Naive B cell (primary cell): ENCODE measurements around the gene POM121L12. TPM values are rescaled to one million over a fixed set of nuclear protein-coding genes. Genes with fewer than 3 reads are reported as not detected.

ENCODE experiments used
- ATAC-seq, 2 donors: fragments of 150-1000 bp; cut with Tn5 transposase; 2 replicates each; pipeline ENCODE4 v1.10.0; 2021; ENCODE audit warnings: low read depth in 2 of 2, mild to moderate bottlenecking in 2 of 2, moderate library complexity in 2 of 2
- DNase-seq: peaks from one replicate; pipeline ENCODE4 v3.0.0; 2022
- H3K27ac Mint-ChIP-seq, 6 donors: one replicate each; pipeline ENCODE4 v1.8.0; 2020 to 2022; ENCODE audit warnings: mild to moderate bottlenecking in 6 of 6, mixed read lengths in 6 of 6, moderate library complexity in 5 of 6, inconsistent platforms in 2 of 6
- H3K27me3 Mint-ChIP-seq, 3 donors: one replicate each; pipeline ENCODE4 v1.8.0; 2021 to 2022; ENCODE audit warnings: mixed read lengths in 3 of 3, mild to moderate bottlenecking in 1 of 3
- H3K36me3 Mint-ChIP-seq, 2 donors: one replicate each; pipeline ENCODE4 v1.8.0; 2020 to 2022; ENCODE audit warnings: mixed read lengths in 2 of 2, inconsistent platforms in 1 of 2, mild to moderate bottlenecking in 1 of 2
- H3K4me1 Mint-ChIP-seq, 3 donors: one replicate each; pipeline ENCODE4 v1.8.0; 2020 to 2022; ENCODE audit warnings: mixed read lengths in 3 of 3, inconsistent platforms in 1 of 3, mild to moderate bottlenecking in 1 of 3, moderate library complexity in 1 of 3
- H3K4me3 Mint-ChIP-seq, 8 donors: one replicate each; pipeline ENCODE4 v1.8.0; 2020 to 2022; ENCODE audit warnings: mild to moderate bottlenecking in 8 of 8, mixed read lengths in 8 of 8, moderate library complexity in 8 of 8, inconsistent platforms in 2 of 8
- H3K9me3 Mint-ChIP-seq, 7 donors: one replicate each; pipeline ENCODE4 v1.8.0; 2020 to 2022; ENCODE audit warnings: mixed read lengths in 7 of 7, mild to moderate bottlenecking in 5 of 7, inconsistent platforms in 2 of 7, moderate library complexity in 1 of 7
- polyA plus RNA-seq, 6 donors: library from polyadenylated mRNA; unstranded; fragments of 300-500 nt; fragmentation: Illumina TruSeq; gene quantifications; one replicate each; pipeline ENCODE4 v1.2.3, GENCODE V29; 2021; ENCODE audit warnings: low read depth in 6 of 6

The POM121L12 gene
- polyA plus RNA-seq: not detected

- H3K36me3 Mint-ChIP-seq: no peaks in the 10 kb centered on the region
- no peak for DNase-seq
- H3K4me3 Mint-ChIP-seq: no peak within 1 kb of the TSS
- H3K27ac Mint-ChIP-seq: no peak within 1 kb of the TSS
- ATAC-seq: no peak
- H3K4me1 Mint-ChIP-seq: no peaks in the 10 kb centered on the region
- no peaks in the 10 kb centered on the region for H3K27me3 Mint-ChIP-seq
- peaks cover 9 to 16% (median 11%) of the 10 kb centered on the region in 7 donors for H3K9me3 Mint-ChIP-seq
These were observed at the start of gene POM121L12 for GRCh38 chr7:53035499-53036412. POM121L12 (plus strand) TSS chr7:53035633; CDS start chr7:53035672, 39 bp downstream.

GRCh38 chr7:52992001-52992400 is 43.4 kb upstream of the POM121L12 start:
- Mint-ChIP-seq H3K9me3 (peaks cover 1 to 22% (median 14%) of the 10 kb centered on the region in 7 donors), H3K4me3 (no peak overlapping the region), H3K4me1 (no peaks in the 10 kb centered on the region), H3K27me3 (no peaks in the 10 kb centered on the region), H3K27ac (no peak overlapping the region), H3K36me3 (no peaks in the 10 kb centered on the region)
- no peak for DNase-seq
- ATAC-seq: no peak

- Mint-ChIP-seq H3K36me3 (no peaks in the 10 kb centered on the region), H3K4me1 (no peaks in the 10 kb centered on the region), H3K27ac (no peak overlapping the region), H3K27me3 (no peaks in the 10 kb centered on the region), H3K4me3 (no peak overlapping the region), H3K9me3 (peaks cover 1 to 19% (median 13%) of the 10 kb centered on the region in 7 donors)
- no peak for ATAC-seq
- DNase-seq: no peak
These were observed 42.8 kb upstream of the POM121L12 start for GRCh38 chr7:52992479-52993162.

- H3K4me3 Mint-ChIP-seq: no peak overlapping the region
- no peaks in the 10 kb centered on the region for H3K27me3 Mint-ChIP-seq
- DNase-seq (no peak), ATAC-seq (no peak)
- H3K27ac Mint-ChIP-seq: no peak overlapping the region
- H3K36me3 Mint-ChIP-seq: no peaks in the 10 kb centered on the region
- no peaks in the 10 kb centered on the region for H3K4me1 Mint-ChIP-seq
- peaks cover 0 to 12% (median 9%) of the 10 kb centered on the region in 7 donors for H3K9me3 Mint-ChIP-seq
These were observed 39.8 kb upstream of the POM121L12 start for GRCh38 chr7:52995676-52996075.

GRCh38 chr7:53001221-53001620 is 34.2 kb upstream of the POM121L12 start:
- no peaks in the 10 kb centered on the region for H3K4me1 Mint-ChIP-seq
- H3K36me3 Mint-ChIP-seq: no peaks in the 10 kb centered on the region
- no peaks in the 10 kb centered on the region for H3K27me3 Mint-ChIP-seq
- H3K4me3 Mint-ChIP-seq: no peak overlapping the region
- DNase-seq: no peak
- H3K27ac Mint-ChIP-seq: no peak overlapping the region
- ATAC-seq: no peak
- peaks cover 7 to 22% (median 11%) of the 10 kb centered on the region in 7 donors for H3K9me3 Mint-ChIP-seq

- Mint-ChIP-seq H3K27ac (peak overlapping the region in 1 of 6 donors; percentile 21), H3K36me3 (no peaks in the 10 kb centered on the region), H3K27me3 (no peaks in the 10 kb centered on the region), H3K4me1 (no peaks in the 10 kb centered on the region), H3K4me3 (no peak overlapping the region), H3K9me3 (peaks cover 7 to 33% (median 15%) of the 10 kb centered on the region in 7 donors)
- DNase-seq: no peak
- ATAC-seq: no peak
These were observed 33.0 kb upstream of the POM121L12 start for GRCh38 chr7:53002389-53002788.

- H3K4me1 Mint-ChIP-seq: no peaks in the 10 kb centered on the region
- DNase-seq (no peak), ATAC-seq (no peak)
- no peak overlapping the region for H3K4me3 Mint-ChIP-seq
- no peaks in the 10 kb centered on the region for H3K27me3 Mint-ChIP-seq
- no peaks in the 10 kb centered on the region for H3K36me3 Mint-ChIP-seq
- H3K9me3 Mint-ChIP-seq: peaks cover 7 to 35% (median 16%) of the 10 kb centered on the region in 7 donors
- H3K27ac Mint-ChIP-seq: no peak overlapping the region
These were observed 31.6 kb upstream of the POM121L12 start for GRCh38 chr7:53003653-53004445.

GRCh38 chr7:53013925-53014324 is 21.5 kb upstream of the POM121L12 start:
- peaks cover 3 to 26% (median 16%) of the 10 kb centered on the region in 7 donors for H3K9me3 Mint-ChIP-seq
- H3K4me3 Mint-ChIP-seq: no peak overlapping the region
- H3K4me1 Mint-ChIP-seq: no peaks in the 10 kb centered on the region
- no peak overlapping the region for H3K27ac Mint-ChIP-seq
- no peak for DNase-seq
- no peaks in the 10 kb centered on the region for H3K36me3 Mint-ChIP-seq
- ATAC-seq: no peak
- H3K27me3 Mint-ChIP-seq: no peaks in the 10 kb centered on the region

- Mint-ChIP-seq H3K27me3 (no peaks in the 10 kb centered on the region), H3K27ac (no peak overlapping the region), H3K4me1 (no peaks in the 10 kb centered on the region), H3K4me3 (no peak overlapping the region), H3K9me3 (peaks cover 3 to 23% (median 12%) of the 10 kb centered on the region in 7 donors), H3K36me3 (no peaks in the 10 kb centered on the region)
- DNase-seq (no peak), ATAC-seq (no peak)
These were observed 20.0 kb upstream of the POM121L12 start for GRCh38 chr7:53015463-53015862.

- Mint-ChIP-seq H3K27ac (no peak overlapping the region), H3K4me1 (no peaks in the 10 kb centered on the region), H3K4me3 (no peak overlapping the region), H3K27me3 (no peaks in the 10 kb centered on the region), H3K36me3 (no peaks in the 10 kb centered on the region), H3K9me3 (peaks cover 0 to 2% (median under 1%) of the 10 kb centered on the region in 7 donors)
- no peak for DNase-seq
- ATAC-seq: no peak
These were observed 12.5 kb upstream of the POM121L12 start for GRCh38 chr7:53022893-53023292.

GRCh38 chr7:53048638-53049037 is 13.2 kb downstream of the POM121L12 start:
- DNase-seq: no peak
- Mint-ChIP-seq H3K27me3 (no peaks in the 10 kb centered on the region), H3K27ac (no peak overlapping the region), H3K4me3 (no peak overlapping the region), H3K9me3 (peaks cover 3 to 7% (median 5%) of the 10 kb centered on the region in 7 donors), H3K36me3 (no peaks in the 10 kb centered on the region), H3K4me1 (no peaks in the 10 kb centered on the region)
- ATAC-seq: no peak

- no peak for DNase-seq
- Mint-ChIP-seq H3K27me3 (no peaks in the 10 kb centered on the region), H3K36me3 (no peaks in the 10 kb centered on the region), H3K4me3 (no peak overlapping the region), H3K27ac (no peak overlapping the region), H3K9me3 (peaks cover 3 to 7% (median 4%) of the 10 kb centered on the region in 7 donors), H3K4me1 (no peaks in the 10 kb centered on the region)
- no peak for ATAC-seq
These were observed 15.0 kb downstream of the POM121L12 start for GRCh38 chr7:53050433-53050832.

GRCh38 chr7:53059591-53059990 is 24.2 kb downstream of the POM121L12 start:
- H3K9me3 Mint-ChIP-seq: peaks cover 7 to 28% (median 16%) of the 10 kb centered on the region in 7 donors

More at GRCh38 chr7:53059591-53059990, 24.2 kb downstream of the POM121L12 start:
- H3K27ac Mint-ChIP-seq: no peak overlapping the region
- no peak for DNase-seq
- H3K4me3 Mint-ChIP-seq: no peak overlapping the region
- H3K36me3 Mint-ChIP-seq: no peaks in the 10 kb centered on the region
- H3K4me1 Mint-ChIP-seq: no peaks in the 10 kb centered on the region
- no peaks in the 10 kb centered on the region for H3K27me3 Mint-ChIP-seq
- no peak for ATAC-seq
